ENCODE data around the gene NKD1.

GRCh38 chr16:50570354-50570753 is 22.2 kb downstream of the NKD1 start:
- TF ChIP-seq, protein P1, sequence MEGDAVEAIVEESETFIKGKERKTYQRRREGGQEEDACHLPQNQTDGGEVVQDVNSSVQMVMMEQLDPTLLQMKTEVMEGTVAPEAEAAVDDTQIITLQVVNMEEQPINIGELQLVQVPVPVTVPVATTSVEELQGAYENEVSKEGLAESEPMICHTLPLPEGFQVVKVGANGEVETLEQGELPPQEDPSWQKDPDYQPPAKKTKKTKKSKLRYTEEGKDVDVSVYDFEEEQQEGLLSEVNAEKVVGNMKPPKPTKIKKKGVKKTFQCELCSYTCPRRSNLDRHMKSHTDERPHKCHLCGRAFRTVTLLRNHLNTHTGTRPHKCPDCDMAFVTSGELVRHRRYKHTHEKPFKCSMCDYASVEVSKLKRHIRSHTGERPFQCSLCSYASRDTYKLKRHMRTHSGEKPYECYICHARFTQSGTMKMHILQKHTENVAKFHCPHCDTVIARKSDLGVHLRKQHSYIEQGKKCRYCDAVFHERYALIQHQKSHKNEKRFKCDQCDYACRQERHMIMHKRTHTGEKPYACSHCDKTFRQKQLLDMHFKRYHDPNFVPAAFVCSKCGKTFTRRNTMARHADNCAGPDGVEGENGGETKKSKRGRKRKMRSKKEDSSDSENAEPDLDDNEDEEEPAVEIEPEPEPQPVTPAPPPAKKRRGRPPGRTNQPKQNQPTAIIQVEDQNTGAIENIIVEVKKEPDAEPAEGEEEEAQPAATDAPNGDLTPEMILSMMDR (IDR thresholded peaks at IDR 0.05 in 2 of 3, conservative IDR thresholded peaks at IDR 0.05 in 1 of 3; ENCODE audit: borderline replicate concordance in 1 of 3, insufficient read depth in 1 of 3, low read depth in 2 of 3, low read length in 2 of 3) = no peak
- no peak for TF ChIP-seq ZFX (IDR thresholded peaks at IDR 0.05)
- no peak for TF ChIP-seq CEBPB (IDR thresholded peaks at IDR 0.05; ENCODE audit: low read depth)
- TF ChIP-seq SRF (IDR thresholded peaks at IDR 0.05; ENCODE audit: low read depth) = no peak
- no peak for TF ChIP-seq ELF1 (IDR thresholded peaks at IDR 0.05; ENCODE audit: borderline replicate concordance, low read depth)
- TF ChIP-seq EZH2phosphoT487 (IDR thresholded peaks at IDR 0.05; ENCODE audit: borderline replicate concordance) = no peak
- TF ChIP-seq MAX (IDR thresholded peaks at IDR 0.05) = no peak
